Measurements from ENCODE around the gene MDGA2. TPM values are rescaled to one million over a fixed set of nuclear protein-coding genes. Genes with fewer than 3 reads are reported as not detected.

The MDGA2 gene
- total RNA-seq, 4 donors from 2014 or later, result 0.16 TPM; not detected in 3

DNA sequence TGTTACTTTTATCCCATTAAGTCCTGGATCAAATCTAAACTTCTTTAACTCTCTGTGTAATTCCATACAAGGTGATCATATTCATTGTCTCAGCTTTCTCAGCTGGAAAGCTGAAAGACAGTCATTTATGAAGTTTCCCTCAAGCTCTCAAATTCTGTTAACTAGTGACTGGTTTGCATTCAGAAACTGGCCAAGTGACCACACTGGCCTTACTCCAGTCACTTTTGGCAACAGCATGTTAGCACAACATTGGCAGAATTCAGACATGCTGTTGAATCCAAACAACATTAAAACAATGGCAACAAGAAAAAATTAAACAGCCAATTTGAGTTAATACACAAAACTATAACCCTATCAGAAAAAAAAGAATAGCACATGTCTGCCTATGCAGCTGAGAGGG, 343.3 kb downstream of the MDGA2 start:
- no peak for TF ChIP-seq CTCF (IDR thresholded peaks at IDR 0.05)
- DNase-seq (ENCODE audit: low spot score), result no peak
- ATAC-seq (ENCODE audit: low FRiP score), result no peak

- no peak for TF ChIP-seq CTCF (IDR thresholded peaks at IDR 0.05)
- no peak for DNase-seq (ENCODE audit: low spot score)
- no peak for ATAC-seq (ENCODE audit: low FRiP score)
Observed at GRCh38 chr14:47328376-47328775, 347.0 kb downstream of the MDGA2 start.

GRCh38 chr14:47327336-47327735, 348.1 kb downstream of the MDGA2 start:
- no peak for TF ChIP-seq CTCF (IDR thresholded peaks at IDR 0.05)
- ATAC-seq (ENCODE audit: low FRiP score), result no peak
- DNase-seq (ENCODE audit: low spot score), result no peak

- no peak for DNase-seq (ENCODE audit: low spot score)
- no peak for TF ChIP-seq CTCF (IDR thresholded peaks at IDR 0.05)
- ATAC-seq (ENCODE audit: low FRiP score), result no peak
Observed at GRCh38 chr14:47322751-47323150, 352.7 kb downstream of the MDGA2 start.

- no peak for TF ChIP-seq CTCF (IDR thresholded peaks at IDR 0.05)
- DNase-seq (ENCODE audit: low spot score) (no peak), ATAC-seq (ENCODE audit: low FRiP score) (no peak)
Observed at GRCh38 chr14:47302121-47302520, 373.3 kb downstream of the MDGA2 start.

DNA sequence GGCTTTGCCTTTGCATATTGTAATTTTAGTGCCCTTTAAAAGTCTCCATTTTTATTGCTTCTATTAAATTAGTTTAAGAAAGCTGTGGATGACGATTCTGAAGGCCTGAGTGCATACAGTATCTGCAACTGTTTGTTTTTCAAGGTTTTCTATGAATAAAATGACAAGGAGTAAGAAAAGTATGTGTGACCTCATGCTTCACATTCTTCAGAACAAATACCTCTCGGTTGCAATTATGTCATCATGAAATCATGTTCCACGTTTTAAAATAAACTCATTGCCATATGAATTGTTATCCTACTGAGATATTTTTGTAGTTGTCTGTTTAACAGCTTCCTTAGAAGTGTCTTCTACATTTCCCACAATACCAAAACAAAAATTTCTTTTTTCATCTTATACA, 374.6 kb downstream of the MDGA2 start:
- DNase-seq (ENCODE audit: low spot score), result no peak
- no peak for TF ChIP-seq CTCF (IDR thresholded peaks at IDR 0.05)
- no peak for ATAC-seq (ENCODE audit: low FRiP score)

DNA sequence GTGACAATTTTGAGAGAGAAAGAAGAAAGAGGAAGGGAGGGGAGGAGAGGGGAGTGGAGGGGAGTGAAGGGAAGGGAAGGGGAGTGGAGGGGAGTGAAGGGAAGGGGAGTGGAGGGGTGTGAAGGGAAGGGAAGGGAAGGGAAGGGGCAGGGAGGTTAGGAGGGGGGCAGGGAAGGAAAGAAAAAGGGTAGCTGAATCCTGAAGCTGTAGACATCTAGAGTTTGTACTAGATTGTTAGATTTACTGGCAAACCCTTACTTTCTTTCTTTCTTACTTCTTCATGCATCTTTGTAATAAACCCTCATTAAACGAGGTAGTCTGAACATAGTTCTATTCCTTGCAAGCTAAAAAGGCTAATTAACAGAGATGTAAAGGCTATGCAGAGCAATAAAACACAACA, 378.0 kb downstream of the MDGA2 start:
- no peak for TF ChIP-seq CTCF (IDR thresholded peaks at IDR 0.05)
- DNase-seq (ENCODE audit: low spot score) (no peak), ATAC-seq (ENCODE audit: low FRiP score) (no peak)

Measured in omental fat pad (tissue), 4 donors.